22Rv1 (cell line): ENCODE results near the gene AGAP1.

Source experiments
- CTCF ChIP-seq: fragments of 450-650 bp; IDR thresholded peaks from 2 replicates; pipeline ENCODE4 v1.5.1; 2017; ENCODE audit warnings: mild to moderate bottlenecking
- ZFX ChIP-seq: fragments of 450-650 bp; IDR thresholded peaks from 2 replicates; pipeline ENCODE4 v1.6.1; 2017; ENCODE audit warnings: antibody characterized with exemption, borderline replicate concordance

- no peak for TF ChIP-seq CTCF
- TF ChIP-seq ZFX, result no peak
These were observed 430.2 kb downstream of the AGAP1 start for GRCh38 chr2:235923859-235924674.
